ENCODE data around the gene AMZ1.

AMZ1 gene

GRCh38 chr7:2717293-2718261, 29.6 kb downstream of the AMZ1 start:
- TF ChIP-seq CTCF (IDR thresholded peaks at IDR 0.05; ENCODE audit: low read depth, low read length) = no peak
- no peak for TF ChIP-seq EZH2phosphoT487 (IDR thresholded peaks at IDR 0.05; ENCODE audit: low read depth)
- Histone ChIP-seq H2AFZ (ENCODE audit: low read depth, low read length) (no peak overlapping the region), H3K4me1 (ENCODE audit: low read length) (peaks cover 13% of the 10 kb centered on the region), H3K27me3 (ENCODE audit: low read depth, low read length) (no peaks in the 10 kb centered on the region), H3K9ac (ENCODE audit: low read length) (no peak overlapping the region), H3K4me2 (ENCODE audit: low read length) (no peak overlapping the region), H3K79me2 (ENCODE audit: low read length) (no peaks in the 10 kb centered on the region), H4K20me1 (ENCODE audit: insufficient read depth, low read length) (no peaks in the 10 kb centered on the region), H3K36me3 (replicated peaks; ENCODE audit: low read depth, low read length) (no peaks in the 10 kb centered on the region), H3K9me3 (ENCODE audit: insufficient read depth, low read length) (no peaks in the 10 kb centered on the region), H3K4me3 (ENCODE audit: low read length) (no peak overlapping the region), H3K27ac (ENCODE audit: low read length) (no peak overlapping the region)

- Histone ChIP-seq H3K9ac (ENCODE audit: low read length) (no peak overlapping the region), H3K27ac (ENCODE audit: low read length) (no peak overlapping the region), H3K36me3 (replicated peaks; ENCODE audit: low read depth, low read length) (no peaks in the 10 kb centered on the region), H3K27me3 (ENCODE audit: low read depth, low read length) (no peaks in the 10 kb centered on the region), H4K20me1 (ENCODE audit: insufficient read depth, low read length) (no peaks in the 10 kb centered on the region), H3K4me1 (ENCODE audit: low read length) (peaks cover 13% of the 10 kb centered on the region), H2AFZ (ENCODE audit: low read depth, low read length) (no peak overlapping the region), H3K9me3 (ENCODE audit: insufficient read depth, low read length) (no peaks in the 10 kb centered on the region), H3K4me2 (ENCODE audit: low read length) (no peak overlapping the region), H3K4me3 (ENCODE audit: low read length) (no peak overlapping the region), H3K79me2 (ENCODE audit: low read length) (no peaks in the 10 kb centered on the region)
- TF ChIP-seq EZH2phosphoT487 (IDR thresholded peaks at IDR 0.05; ENCODE audit: low read depth) = no peak
- TF ChIP-seq CTCF (IDR thresholded peaks at IDR 0.05; ENCODE audit: low read depth, low read length) = no peak
These were observed 30.4 kb downstream of the AMZ1 start for GRCh38 chr7:2718296-2718965.

- Histone ChIP-seq H3K4me1 (ENCODE audit: low read length) (peaks cover 13% of the 10 kb centered on the region), H3K36me3 (replicated peaks; ENCODE audit: low read depth, low read length) (no peaks in the 10 kb centered on the region), H2AFZ (ENCODE audit: low read depth, low read length) (no peak overlapping the region), H3K9ac (ENCODE audit: low read length) (no peak overlapping the region), H3K4me3 (ENCODE audit: low read length) (no peak overlapping the region), H3K27ac (ENCODE audit: low read length) (no peak overlapping the region), H4K20me1 (ENCODE audit: insufficient read depth, low read length) (no peaks in the 10 kb centered on the region), H3K79me2 (ENCODE audit: low read length) (no peaks in the 10 kb centered on the region), H3K27me3 (ENCODE audit: low read depth, low read length) (no peaks in the 10 kb centered on the region), H3K4me2 (ENCODE audit: low read length) (no peak overlapping the region), H3K9me3 (ENCODE audit: insufficient read depth, low read length) (no peaks in the 10 kb centered on the region)
- TF ChIP-seq CTCF (IDR thresholded peaks at IDR 0.05; ENCODE audit: low read depth, low read length) (peak; percentile 50), EZH2phosphoT487 (IDR thresholded peaks at IDR 0.05; ENCODE audit: low read depth) (no peak)
These were observed 31.0 kb downstream of the AMZ1 start for GRCh38 chr7:2719007-2719406.

GRCh38 chr7:2720024-2720423, 32.0 kb downstream of the AMZ1 start:
- Histone ChIP-seq H3K27ac (ENCODE audit: low read length) (no peak overlapping the region), H3K36me3 (replicated peaks; ENCODE audit: low read depth, low read length) (no peaks in the 10 kb centered on the region), H3K27me3 (ENCODE audit: low read depth, low read length) (no peaks in the 10 kb centered on the region), H4K20me1 (ENCODE audit: insufficient read depth, low read length) (no peaks in the 10 kb centered on the region), H3K4me2 (ENCODE audit: low read length) (no peak overlapping the region), H3K9me3 (ENCODE audit: insufficient read depth, low read length) (no peaks in the 10 kb centered on the region), H3K9ac (ENCODE audit: low read length) (no peak overlapping the region), H3K79me2 (ENCODE audit: low read length) (no peaks in the 10 kb centered on the region), H3K4me3 (ENCODE audit: low read length) (no peak overlapping the region), H3K4me1 (ENCODE audit: low read length) (peaks cover 12% of the 10 kb centered on the region), H2AFZ (ENCODE audit: low read depth, low read length) (no peak overlapping the region)
- TF ChIP-seq EZH2phosphoT487 (IDR thresholded peaks at IDR 0.05; ENCODE audit: low read depth) (no peak), CTCF (IDR thresholded peaks at IDR 0.05; ENCODE audit: low read depth, low read length) (no peak)
